Dedifferentiated amniotic fluid mesenchymal stem cell (primary cell): Measurements from ENCODE around the gene BSN.
A peak's percentile ranks its signal among the peaks of the same experiment; 100 is the strongest.
"Not testable (repeated sequence)": the region's sequence is repeated elsewhere in the genome, so short reads cannot be mapped to it uniquely, and the experiment has no call there.

ENCODE experiments used
- DNase-seq: peaks from one replicate; pipeline ENCODE4 v3.0.0-alpha.2; 2016; ENCODE audit errors: extremely low spot score

The BSN gene

GRCh38 chr3:49694409-49695070, 140.3 kb downstream of the BSN start:
- DNase-seq = not testable (repeated sequence)

- not testable (repeated sequence) for DNase-seq
These were observed 141.2 kb downstream of the BSN start for GRCh38 chr3:49695350-49696015.

- no peak for DNase-seq
These were observed 145.2 kb downstream of the BSN start for GRCh38 chr3:49699281-49699979.

- DNase-seq = no peak
These were observed 145.7 kb downstream of the BSN start for GRCh38 chr3:49700014-49700413.

GRCh38 chr3:49700453-49701128, 146.3 kb downstream of the BSN start:
- DNase-seq = no peak

GRCh38 chr3:49701388-49702077, 147.3 kb downstream of the BSN start:
- DNase-seq = no peak

- no peak for DNase-seq
These were observed 148.4 kb downstream of the BSN start for GRCh38 chr3:49702672-49703071.

- DNase-seq = peak; percentile 32
These were observed 149.2 kb downstream of the BSN start for GRCh38 chr3:49703443-49703927.

- no peak for DNase-seq
These were observed 149.7 kb downstream of the BSN start for GRCh38 chr3:49703956-49704355.

- DNase-seq = no peak
These were observed 150.4 kb downstream of the BSN start for GRCh38 chr3:49704629-49705028.

- DNase-seq = no peak
These were observed 151.2 kb downstream of the BSN start for GRCh38 chr3:49705390-49705960.

- no peak for DNase-seq
These were observed 152.3 kb downstream of the BSN start for GRCh38 chr3:49706456-49707112.

- DNase-seq = no peak
These were observed 152.8 kb downstream of the BSN start for GRCh38 chr3:49707113-49707480.

GRCh38 chr3:49709852-49710251, 155.6 kb downstream of the BSN start:
- no peak for DNase-seq

- DNase-seq = no peak
These were observed 157.2 kb downstream of the BSN start for GRCh38 chr3:49711489-49711888.

- no peak for DNase-seq
These were observed 157.9 kb downstream of the BSN start for GRCh38 chr3:49712166-49712565.

GRCh38 chr3:49712631-49713317, 158.5 kb downstream of the BSN start:
- no peak for DNase-seq

GRCh38 chr3:49713336-49714105, 159.2 kb downstream of the BSN start:
- no peak for DNase-seq
